Measurements from ENCODE around the gene GABRP.

GRCh38 chr5:170758481-170758880, 25.0 kb upstream of the GABRP start:
- TF ChIP-seq CTCF (IDR thresholded peaks at IDR 0.05), result no peak
- TF ChIP-seq POLR2A (IDR thresholded peaks at IDR 0.05), result no peak
